Mesendoderm (in vitro differentiated cells): Measurements from ENCODE around the gene LRRC57.
A peak's percentile ranks its signal among the peaks of the same experiment; 100 is the strongest.

ENCODE experiments used
- DNase-seq: peaks from one replicate; pipeline ENCODE4 v3.0.0; 2013
- H2AK5ac ChIP-seq: 2 replicates; pipeline ENCODE4 v1.6.1; 2013; ENCODE audit warnings: low read length, inconsistent platforms
- H2BK120ac ChIP-seq: 2 replicates; pipeline ENCODE4 v1.6.1; 2013; ENCODE audit warnings: low read depth, mild to moderate bottlenecking, low read length, moderate library complexity, mixed read lengths
- H2BK15ac ChIP-seq: replicated peaks from 2 replicates; pipeline ENCODE4 v1.6.1; 2013; ENCODE audit warnings: low read depth, mild to moderate bottlenecking, moderate library complexity
- H2BK5ac ChIP-seq: 2 replicates; pipeline ENCODE4 v1.6.1; 2013; ENCODE audit warnings: low read length, inconsistent platforms
- H3K18ac ChIP-seq: 2 replicates; pipeline ENCODE4 v1.6.1; 2013; ENCODE audit warnings: mild to moderate bottlenecking, low read length, mixed read lengths
- H3K23ac ChIP-seq: one replicate; pipeline ENCODE4 v1.6.1; 2013; ENCODE audit warnings: low read length
- H3K27ac ChIP-seq: 2 replicates; pipeline ENCODE4 v1.5.1; 2013; ENCODE audit warnings: low read depth, mild to moderate bottlenecking, inconsistent platforms, low read length, moderate library complexity
- H3K27me3 ChIP-seq: 2 replicates; pipeline ENCODE4 v1.6.1; 2013; ENCODE audit warnings: low read length, control low read depth, mild to moderate bottlenecking, inconsistent platforms; ENCODE audit not compliant: insufficient read depth, poor library complexity
- H3K36me3 ChIP-seq: 2 replicates; pipeline ENCODE4 v1.6.1; 2013; ENCODE audit warnings: low read length, inconsistent platforms; ENCODE audit not compliant: control insufficient read depth, insufficient read depth
- H3K4ac ChIP-seq: one replicate; pipeline ENCODE4 v1.6.1; 2013; ENCODE audit warnings: low read depth, mild to moderate bottlenecking, low read length, moderate library complexity
- H3K4me1 ChIP-seq: 2 replicates; pipeline ENCODE4 v1.6.1; 2013; ENCODE audit warnings: low read depth, low read length, inconsistent platforms; ENCODE audit not compliant: control insufficient read depth
- H3K4me2 ChIP-seq: 2 replicates; pipeline ENCODE4 v1.6.1; 2013; ENCODE audit warnings: low read length
- H3K4me3 ChIP-seq: 2 replicates; pipeline ENCODE4 v1.5.1; 2013; ENCODE audit warnings: mild to moderate bottlenecking, low read length
- H3K56ac ChIP-seq: one replicate; pipeline ENCODE4 v1.6.1; 2013; ENCODE audit warnings: low read length
- H3K79me1 ChIP-seq: 2 replicates; pipeline ENCODE4 v1.6.1; 2013; ENCODE audit warnings: low read length, inconsistent platforms
- H3K79me2 ChIP-seq: 2 replicates; pipeline ENCODE4 v1.6.1; 2013; ENCODE audit warnings: mild to moderate bottlenecking, low read length; ENCODE audit not compliant: control insufficient read depth, insufficient read depth
- H3K9ac ChIP-seq: 2 replicates; pipeline ENCODE4 v1.6.1; 2013; ENCODE audit warnings: low read length, inconsistent platforms
- H4K5ac ChIP-seq: one replicate; pipeline ENCODE4 v1.6.1; 2013; ENCODE audit warnings: low read length
- H4K8ac ChIP-seq: one replicate; pipeline ENCODE4 v1.6.1; 2013; ENCODE audit warnings: low read depth, mild to moderate bottlenecking, control low read depth, low read length, moderate library complexity
- WGBS: extraction: QIAGEN DNeasy Blood & Tissue Kit; methylation state at CpG from one replicate; pipeline ENCODE4 v1.1.7; 2013; ENCODE audit warnings: low lambda C conversion rate, missing lambda C conversion rate; ENCODE audit not compliant: insufficient coverage; ENCODE audit errors: extremely low coverage; 5-methylcytosine and 5-hydroxymethylcytosine counted together

Gene LRRC57

GRCh38 chr15:42499858-42500609, 48.6 kb downstream of the LRRC57 start:
- H3K23ac ChIP-seq: no peak overlapping the region
- no peaks in the 10 kb centered on the region for H3K4me1 ChIP-seq
- peaks cover 6% of the 10 kb centered on the region for H3K79me1 ChIP-seq
- no peak overlapping the region for H2AK5ac ChIP-seq
- H3K36me3 ChIP-seq: no peaks in the 10 kb centered on the region
- no peak overlapping the region for H3K18ac ChIP-seq
- H2BK15ac ChIP-seq: no peak overlapping the region
- H3K4me3 ChIP-seq: no peak overlapping the region
- H4K5ac ChIP-seq: no peak overlapping the region
- no peak overlapping the region for H3K9ac ChIP-seq
- no peak overlapping the region for H2BK5ac ChIP-seq
- no CpG with 5 or more reads among the region's 12 CpGs for WGBS
- no peak overlapping the region for H3K56ac ChIP-seq
- no peak overlapping the region for H3K27ac ChIP-seq
- H3K27me3 ChIP-seq: no peaks in the 10 kb centered on the region
- no peak overlapping the region for H4K8ac ChIP-seq
- no peak for DNase-seq
- H3K79me2 ChIP-seq: peaks cover 6% of the 10 kb centered on the region
- H2BK120ac ChIP-seq: no peak overlapping the region
- no peak overlapping the region for H3K4ac ChIP-seq
- H3K4me2 ChIP-seq: no peak overlapping the region

GRCh38 chr15:42498212-42499068, 50.2 kb downstream of the LRRC57 start:
- WGBS: no CpG with 5 or more reads among the region's 6 CpGs

GRCh38 chr15:42495361-42496212, 53.0 kb downstream of the LRRC57 start, which contains the start of gene SNAP23:
TSS of gene SNAP23 (plus strand) at chr15:42495634. CDS start at chr15:42511847, 16,213 bp downstream.
- Histone ChIP-seq H3K4me1 (peaks cover 2% of the 10 kb centered on the region), H3K4ac (no peak within 1 kb of the TSS), H3K56ac (peak within 1 kb of the TSS; percentile 89), H2BK5ac (no peak within 1 kb of the TSS), H2BK15ac (no peak within 1 kb of the TSS), H3K79me1 (peaks cover 2% of the 10 kb centered on the region), H2AK5ac (no peak within 1 kb of the TSS), H3K79me2 (peaks cover 4% of the 10 kb centered on the region), H3K9ac (peak within 1 kb of the TSS; percentile 81), H3K36me3 (no peaks in the 10 kb centered on the region), H3K27ac (no peak within 1 kb of the TSS), H3K4me3 (peak within 1 kb of the TSS; percentile 72), H3K18ac (peak within 1 kb of the TSS; percentile 77), H4K5ac (no peak within 1 kb of the TSS), H4K8ac (no peak within 1 kb of the TSS), H3K27me3 (no peaks in the 10 kb centered on the region), H3K23ac (no peak within 1 kb of the TSS), H2BK120ac (no peak within 1 kb of the TSS), H3K4me2 (peak within 1 kb of the TSS; percentile 70)
- peak; percentile 94 for DNase-seq
- WGBS: no CpG with 5 or more reads among the region's 43 CpGs

More at GRCh38 chr15:42498212-42499068, 50.2 kb downstream of the LRRC57 start:
- no peak overlapping the region for H3K4me3 ChIP-seq
- H3K27ac ChIP-seq: no peak overlapping the region
- H3K79me1 ChIP-seq: peaks cover 6% of the 10 kb centered on the region
- no peak overlapping the region for H3K56ac ChIP-seq
- DNase-seq: peak; percentile 34
- H3K18ac ChIP-seq: no peak overlapping the region
- no peak overlapping the region for H2BK15ac ChIP-seq
- H3K4me2 ChIP-seq: no peak overlapping the region
- no peak overlapping the region for H2BK5ac ChIP-seq
- no peaks in the 10 kb centered on the region for H3K27me3 ChIP-seq
- H4K5ac ChIP-seq: no peak overlapping the region
- no peak overlapping the region for H2BK120ac ChIP-seq
- no peak overlapping the region for H3K9ac ChIP-seq
- peaks cover 6% of the 10 kb centered on the region for H3K79me2 ChIP-seq
- no peaks in the 10 kb centered on the region for H3K4me1 ChIP-seq
- no peak overlapping the region for H3K4ac ChIP-seq
- no peak overlapping the region for H2AK5ac ChIP-seq
- H3K23ac ChIP-seq: no peak overlapping the region
- H4K8ac ChIP-seq: no peak overlapping the region
- no peaks in the 10 kb centered on the region for H3K36me3 ChIP-seq

GRCh38 chr15:42494998-42495360, 53.6 kb downstream of the LRRC57 start:
- peak; percentile 23 for DNase-seq
- H3K9ac ChIP-seq: peak overlapping the region; percentile 59
- peak overlapping the region; percentile 77 for H3K18ac ChIP-seq
- H3K4me2 ChIP-seq: peak overlapping the region; percentile 36
- no peak overlapping the region for H4K5ac ChIP-seq
- H3K23ac ChIP-seq: no peak overlapping the region
- WGBS: no CpG with 5 or more reads among the region's 10 CpGs
- H4K8ac ChIP-seq: no peak overlapping the region
- H3K27me3 ChIP-seq: no peaks in the 10 kb centered on the region
- H3K4ac ChIP-seq: no peak overlapping the region
- peaks cover 4% of the 10 kb centered on the region for H3K79me2 ChIP-seq
- H2BK5ac ChIP-seq: no peak overlapping the region
- no peak overlapping the region for H3K27ac ChIP-seq
- peak overlapping the region; percentile 89 for H3K56ac ChIP-seq
- no peak overlapping the region for H2BK15ac ChIP-seq
- peaks cover 2% of the 10 kb centered on the region for H3K4me1 ChIP-seq
- peak overlapping the region; percentile 6 for H3K4me3 ChIP-seq
- H2AK5ac ChIP-seq: no peak overlapping the region
- no peak overlapping the region for H2BK120ac ChIP-seq
- H3K36me3 ChIP-seq: no peaks in the 10 kb centered on the region
- peaks cover 2% of the 10 kb centered on the region for H3K79me1 ChIP-seq

- Histone ChIP-seq H3K27me3 (no peaks in the 10 kb centered on the region), H4K8ac (no peak overlapping the region), H3K4me1 (peaks cover 2% of the 10 kb centered on the region), H3K36me3 (no peaks in the 10 kb centered on the region), H3K79me2 (peaks cover 4% of the 10 kb centered on the region), H2AK5ac (no peak overlapping the region), H3K18ac (no peak overlapping the region), H3K4me2 (no peak overlapping the region), H3K79me1 (peaks cover 2% of the 10 kb centered on the region), H2BK15ac (no peak overlapping the region), H2BK5ac (no peak overlapping the region), H3K4me3 (no peak overlapping the region), H3K23ac (no peak overlapping the region), H3K9ac (no peak overlapping the region), H2BK120ac (no peak overlapping the region), H3K4ac (no peak overlapping the region), H4K5ac (no peak overlapping the region), H3K27ac (no peak overlapping the region), H3K56ac (no peak overlapping the region)
- no CpG with 5 or more reads among the region's 1 CpG for WGBS
- DNase-seq: no peak
Measured at GRCh38 chr15:42493679-42494078, 54.9 kb downstream of the LRRC57 start.
